ENCODE results near the gene NDUFB5.

The NDUFB5 gene

DNA sequence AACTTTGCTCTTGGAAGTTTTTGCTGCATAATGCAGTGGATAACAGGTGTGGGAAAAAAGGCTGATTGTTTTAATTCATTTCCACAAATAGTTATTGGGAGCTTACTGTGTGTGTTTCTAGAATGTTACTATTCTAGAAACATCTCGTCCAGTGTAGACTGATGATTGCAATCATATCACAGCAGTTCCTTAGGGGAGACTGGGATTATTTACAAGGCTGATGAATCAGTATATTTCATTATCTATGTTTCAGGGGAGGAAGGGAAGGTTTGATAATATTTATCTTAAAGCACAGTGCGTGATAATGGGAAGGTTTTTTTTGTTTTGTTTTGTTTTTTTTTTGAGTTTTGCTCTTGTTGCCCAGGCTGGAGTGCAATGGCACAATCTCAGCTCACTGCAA lies 50.6 kb downstream of the NDUFB5 start:
- TF ChIP-seq, protein P1, sequence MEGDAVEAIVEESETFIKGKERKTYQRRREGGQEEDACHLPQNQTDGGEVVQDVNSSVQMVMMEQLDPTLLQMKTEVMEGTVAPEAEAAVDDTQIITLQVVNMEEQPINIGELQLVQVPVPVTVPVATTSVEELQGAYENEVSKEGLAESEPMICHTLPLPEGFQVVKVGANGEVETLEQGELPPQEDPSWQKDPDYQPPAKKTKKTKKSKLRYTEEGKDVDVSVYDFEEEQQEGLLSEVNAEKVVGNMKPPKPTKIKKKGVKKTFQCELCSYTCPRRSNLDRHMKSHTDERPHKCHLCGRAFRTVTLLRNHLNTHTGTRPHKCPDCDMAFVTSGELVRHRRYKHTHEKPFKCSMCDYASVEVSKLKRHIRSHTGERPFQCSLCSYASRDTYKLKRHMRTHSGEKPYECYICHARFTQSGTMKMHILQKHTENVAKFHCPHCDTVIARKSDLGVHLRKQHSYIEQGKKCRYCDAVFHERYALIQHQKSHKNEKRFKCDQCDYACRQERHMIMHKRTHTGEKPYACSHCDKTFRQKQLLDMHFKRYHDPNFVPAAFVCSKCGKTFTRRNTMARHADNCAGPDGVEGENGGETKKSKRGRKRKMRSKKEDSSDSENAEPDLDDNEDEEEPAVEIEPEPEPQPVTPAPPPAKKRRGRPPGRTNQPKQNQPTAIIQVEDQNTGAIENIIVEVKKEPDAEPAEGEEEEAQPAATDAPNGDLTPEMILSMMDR (conservative IDR thresholded peaks at IDR 0.05): no peak
- H3K27ac ChIP-seq: no peak overlapping the region

DNA sequence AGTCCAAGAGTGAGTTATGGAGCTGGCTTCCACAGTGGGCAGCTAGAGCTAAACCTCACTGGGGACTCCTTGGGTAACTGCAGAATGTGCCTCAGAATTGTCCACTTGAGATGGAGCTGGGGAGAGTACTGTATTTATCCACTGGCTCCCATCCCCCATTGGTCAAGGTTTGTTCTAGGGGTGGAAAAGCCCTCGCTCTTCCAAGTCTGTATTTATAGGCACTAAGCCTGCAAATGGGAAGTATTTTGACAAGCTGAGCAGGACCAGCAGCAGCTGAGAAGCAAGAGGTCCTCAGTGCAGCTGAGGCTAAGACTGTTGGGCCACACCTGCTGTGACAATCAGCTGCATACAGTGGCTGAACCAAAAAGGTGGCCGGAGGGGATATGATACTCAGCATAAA lies 54.0 kb downstream of the NDUFB5 start:
- H3K27ac ChIP-seq: no peak overlapping the region
- TF ChIP-seq, protein P1 (conservative IDR thresholded peaks at IDR 0.05): no peak

DNA sequence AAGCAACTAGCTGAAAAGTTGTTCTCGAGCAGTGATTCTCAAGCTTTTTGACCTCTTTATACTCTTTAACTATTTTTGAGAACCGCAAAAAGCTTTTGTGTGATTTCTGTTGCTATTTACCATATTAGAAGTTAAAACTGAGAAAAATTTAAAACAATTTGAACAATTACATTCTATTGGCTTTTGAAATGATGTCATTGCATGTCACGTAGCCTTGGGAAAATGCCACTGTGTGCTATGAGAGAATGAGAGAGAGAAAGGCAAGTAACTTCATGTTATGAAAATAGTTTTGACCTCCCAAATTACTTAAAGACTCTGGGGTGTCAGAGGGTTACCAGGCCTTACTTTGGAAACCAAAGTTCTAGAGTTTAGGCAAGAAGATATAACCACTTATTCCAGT lies 56.3 kb downstream of the NDUFB5 start:
- TF ChIP-seq, protein P1 (conservative IDR thresholded peaks at IDR 0.05): no peak
- no peak overlapping the region for H3K27ac ChIP-seq

DNA sequence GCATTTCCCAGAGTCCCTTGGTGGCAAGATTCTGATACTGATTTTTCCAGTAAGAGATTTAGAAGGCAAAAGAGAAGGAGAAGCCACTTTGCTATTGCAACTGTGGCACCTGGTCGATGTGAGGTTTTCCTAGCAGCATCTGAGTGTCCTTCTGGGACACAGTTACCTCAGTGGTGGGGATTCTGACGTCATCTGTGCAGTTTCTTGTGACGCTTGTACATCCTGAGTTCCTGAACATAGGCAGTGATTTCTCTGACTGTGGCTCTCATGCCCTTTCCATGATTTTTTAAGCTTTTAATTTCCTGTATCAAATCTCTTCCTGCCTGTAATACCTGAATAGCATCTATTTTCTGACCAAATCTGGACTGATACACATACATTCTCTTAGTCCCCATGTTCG lies 57.2 kb downstream of the NDUFB5 start:
- TF ChIP-seq, protein P1 (conservative IDR thresholded peaks at IDR 0.05): no peak
- no peak overlapping the region for H3K27ac ChIP-seq

DNA sequence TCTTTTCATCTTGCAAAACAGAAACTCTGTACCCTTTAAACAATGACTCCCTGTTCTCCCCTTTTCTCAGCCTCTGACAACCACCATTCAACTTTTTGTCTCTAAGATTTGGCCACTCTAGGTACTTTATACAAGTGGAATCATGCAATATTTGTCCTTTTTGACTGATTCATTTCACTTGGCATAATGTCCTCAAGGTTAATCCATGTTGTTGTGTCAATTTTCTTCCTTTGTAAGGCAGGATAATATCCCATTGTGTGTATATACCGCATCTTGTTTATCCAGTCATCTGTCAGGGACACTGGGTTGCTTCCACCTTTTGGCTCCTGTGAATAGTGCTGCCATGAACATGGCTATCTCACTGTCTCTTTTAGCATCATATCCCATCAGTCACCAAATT lies 58.5 kb downstream of the NDUFB5 start:
- TF ChIP-seq, protein P1 (conservative IDR thresholded peaks at IDR 0.05): no peak
- H3K27ac ChIP-seq: no peak overlapping the region

DNA sequence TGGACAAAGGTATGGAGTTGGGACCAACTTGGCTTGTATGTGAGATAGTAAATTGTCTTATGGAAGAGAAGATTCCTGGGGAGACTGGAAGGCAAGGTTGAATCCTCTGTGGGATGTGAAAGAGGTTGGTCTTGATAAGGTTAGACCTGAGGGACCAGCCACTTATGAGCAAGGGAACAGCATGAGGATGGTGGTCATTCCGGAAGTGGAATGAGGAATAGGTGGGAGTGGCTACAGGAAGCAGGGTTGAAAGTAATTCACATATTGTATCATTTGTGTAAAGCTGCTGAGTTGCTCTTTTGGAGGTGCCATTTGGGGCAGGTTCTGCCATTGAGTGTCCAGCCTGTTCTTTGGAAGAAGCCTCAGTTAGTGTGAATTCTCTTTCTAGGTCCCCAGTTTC lies 61.4 kb downstream of the NDUFB5 start:
- TF ChIP-seq, protein P1 (conservative IDR thresholded peaks at IDR 0.05): no peak
- H3K27ac ChIP-seq: peak overlapping the region; percentile 34; the same call in 1 of the 2 replicates

DNA sequence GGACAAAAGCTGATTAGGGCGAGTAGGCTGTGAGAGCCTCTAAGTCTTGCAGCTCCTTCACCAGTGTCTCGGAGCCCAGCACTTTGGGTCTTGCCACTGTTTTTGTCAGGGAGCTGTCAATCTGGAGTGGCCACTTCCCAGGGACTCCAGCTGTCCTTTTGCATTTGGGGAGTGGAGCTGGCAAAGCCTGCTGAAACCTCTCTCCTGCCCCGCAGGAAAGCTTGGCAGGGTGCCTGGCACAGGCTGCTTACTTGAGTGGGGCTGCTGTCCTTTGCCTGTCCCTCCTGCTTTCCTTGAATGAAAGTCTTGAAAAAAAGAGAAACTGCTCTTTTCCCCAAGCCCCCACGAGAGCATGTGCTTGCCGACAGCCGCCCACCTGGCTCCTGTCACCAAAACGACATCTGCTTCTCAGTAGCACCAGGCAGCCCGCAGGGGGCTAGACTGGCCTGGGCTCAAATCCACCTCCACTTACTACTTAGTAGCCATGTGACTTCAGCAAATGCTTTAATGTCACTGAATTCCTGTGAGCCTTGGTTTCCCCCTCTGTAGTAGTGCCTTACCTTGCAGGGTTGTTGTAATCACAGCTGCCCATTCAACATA lies 61.9 kb downstream of the NDUFB5 start:
- TF ChIP-seq, protein P1 (conservative IDR thresholded peaks at IDR 0.05): no peak
- peak overlapping the region; percentile 34; the same call in 1 of the 2 replicates for H3K27ac ChIP-seq

All from VCaP (cell line).